Lung (tissue), 12 donors: Measurements from ENCODE around the gene HTT. TPM values are rescaled to one million over a fixed set of nuclear protein-coding genes. Genes with fewer than 3 reads are reported as not detected.

ENCODE experiments used
- ATAC-seq: fragments of 200-7000 bp; cut with Tn5 transposase; one replicate; pipeline ENCODE4 v1.9.1; 2020; ENCODE audit warnings: moderate number of reproducible peaks; ENCODE audit not compliant: insufficient read depth, low FRiP score
- DNase-seq, 3 donors: peaks; one replicate each; pipeline ENCODE4 v3.0.0-alpha.2; 2013 to 2017
- H3K27ac ChIP-seq, 2 donors: one replicate each; pipeline ENCODE4 v1.5.1; 2013; ENCODE audit warnings: mild to moderate bottlenecking in 2 of 2, moderate library complexity in 2 of 2, control low read depth in 1 of 2, inconsistent platforms in 1 of 2, low read depth in 1 of 2, low read length in 1 of 2
- H3K27me3 ChIP-seq, 3 donors: one replicate each; pipeline ENCODE4 v1.5.1; 2013; ENCODE audit warnings: low read length in 2 of 3; ENCODE audit not compliant: control insufficient read depth in 3 of 3, insufficient read depth in 3 of 3
- H3K36me3 ChIP-seq, 4 donors: one replicate each; pipeline ENCODE4 v1.5.1; 2013; ENCODE audit warnings: low read length in 4 of 4, mild to moderate bottlenecking in 1 of 4, moderate library complexity in 1 of 4; ENCODE audit not compliant: control insufficient read depth in 4 of 4, insufficient read depth in 4 of 4
- H3K4me1 ChIP-seq, 5 donors: one replicate each; pipeline ENCODE4 v1.5.1; 2013; ENCODE audit warnings: low read length in 5 of 5, mild to moderate bottlenecking in 2 of 5, moderate library complexity in 1 of 5; ENCODE audit not compliant: control insufficient read depth in 5 of 5, insufficient read depth in 5 of 5
- H3K4me3 ChIP-seq: one replicate; pipeline ENCODE4 v1.5.1; 2013; ENCODE audit warnings: mild to moderate bottlenecking, control low read depth, moderate library complexity
- H3K9ac ChIP-seq, 2 donors: one replicate each; pipeline ENCODE4 v1.5.1; 2013; ENCODE audit warnings: low read length in 2 of 2, control low read depth in 1 of 2; ENCODE audit not compliant: insufficient read depth in 1 of 2
- H3K9me3 ChIP-seq, 4 donors: one replicate each; pipeline ENCODE4 v1.5.1; 2013; ENCODE audit warnings: low read length in 3 of 4, mild to moderate bottlenecking in 1 of 4, moderate library complexity in 1 of 4; ENCODE audit not compliant: control insufficient read depth in 4 of 4, insufficient read depth in 3 of 4
- WGBS, 2 donors: extraction: QIAGEN DNeasy Blood & Tissue Kit; methylation state at CpG; one replicate each; pipeline ENCODE4 v1.1.7; 2013; 5-methylcytosine and 5-hydroxymethylcytosine counted together
- polyA plus RNA-seq, 2 donors: library from polyadenylated mRNA; stranded (reverse); fragments of 200-250 nt; gene quantifications; one replicate each; pipeline ENCODE4 v1.2.1, GENCODE V29; 2013
- total RNA-seq, 2 donors: library from RNA; depleted of rRNA in 1 of 2; stranded (reverse); fragments of >200 nt in 1 of 2; gene quantifications; one replicate each; pipeline ENCODE4 v1.2.1, GENCODE V29; 2014 to 2021
- TF ChIP-seq, protein P1 (sequence below): IDR thresholded peaks from 2 replicates; pipeline ENCODE4 v1.5.1; 2012; ENCODE audit warnings: mild to moderate bottlenecking; ENCODE audit errors: control extremely low read depth, extremely low read depth
- donor health status: control.
- donor health status: control.
- donor health status: Bipolar disorder and iron deficiency.
- donor health status: healthy.
- donor health status: DM: yes; HTN: yes; CAD: no.

Gene HTT
- total and polyA plus RNA-seq, 4 donors = 17.0 to 109 (median 48.4) TPM

- no peak for ATAC-seq
- H3K4me3 ChIP-seq = no peak overlapping the region
- no peaks in the 10 kb centered on the region for H3K27me3 ChIP-seq
- H3K36me3 ChIP-seq = no peaks in the 10 kb centered on the region
- TF ChIP-seq, protein P1, sequence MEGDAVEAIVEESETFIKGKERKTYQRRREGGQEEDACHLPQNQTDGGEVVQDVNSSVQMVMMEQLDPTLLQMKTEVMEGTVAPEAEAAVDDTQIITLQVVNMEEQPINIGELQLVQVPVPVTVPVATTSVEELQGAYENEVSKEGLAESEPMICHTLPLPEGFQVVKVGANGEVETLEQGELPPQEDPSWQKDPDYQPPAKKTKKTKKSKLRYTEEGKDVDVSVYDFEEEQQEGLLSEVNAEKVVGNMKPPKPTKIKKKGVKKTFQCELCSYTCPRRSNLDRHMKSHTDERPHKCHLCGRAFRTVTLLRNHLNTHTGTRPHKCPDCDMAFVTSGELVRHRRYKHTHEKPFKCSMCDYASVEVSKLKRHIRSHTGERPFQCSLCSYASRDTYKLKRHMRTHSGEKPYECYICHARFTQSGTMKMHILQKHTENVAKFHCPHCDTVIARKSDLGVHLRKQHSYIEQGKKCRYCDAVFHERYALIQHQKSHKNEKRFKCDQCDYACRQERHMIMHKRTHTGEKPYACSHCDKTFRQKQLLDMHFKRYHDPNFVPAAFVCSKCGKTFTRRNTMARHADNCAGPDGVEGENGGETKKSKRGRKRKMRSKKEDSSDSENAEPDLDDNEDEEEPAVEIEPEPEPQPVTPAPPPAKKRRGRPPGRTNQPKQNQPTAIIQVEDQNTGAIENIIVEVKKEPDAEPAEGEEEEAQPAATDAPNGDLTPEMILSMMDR = no peak
- H3K27ac ChIP-seq = no peak overlapping the region
- no peak for DNase-seq
- H3K9ac ChIP-seq = no peak overlapping the region
- H3K9me3 ChIP-seq = peaks cover 0 to under 1% (median 0%) of the 10 kb centered on the region in 4 donors
- no peaks in the 10 kb centered on the region for H3K4me1 ChIP-seq
- WGBS, 2 donors = 62 to 85% methylated on average over 6 of the region's 6 CpGs
Observed at GRCh38 chr4:3060946-3061345, 13.5 kb upstream of the HTT start.

GRCh38 chr4:3062471-3062870, 12.0 kb upstream of the HTT start:
- Histone ChIP-seq H3K36me3 (no peaks in the 10 kb centered on the region), H3K4me3 (no peak overlapping the region), H3K27ac (no peak overlapping the region), H3K9me3 (no peaks in the 10 kb centered on the region), H3K4me1 (no peaks in the 10 kb centered on the region), H3K27me3 (no peaks in the 10 kb centered on the region), H3K9ac (no peak overlapping the region)
- DNase-seq = peak in 1 of 3 donors; percentile 14
- 79 to 81% methylated on average over 12 of the region's 12 CpGs for WGBS, 2 donors
- ATAC-seq = no peak
- TF ChIP-seq, protein P1 = no peak

DNA sequence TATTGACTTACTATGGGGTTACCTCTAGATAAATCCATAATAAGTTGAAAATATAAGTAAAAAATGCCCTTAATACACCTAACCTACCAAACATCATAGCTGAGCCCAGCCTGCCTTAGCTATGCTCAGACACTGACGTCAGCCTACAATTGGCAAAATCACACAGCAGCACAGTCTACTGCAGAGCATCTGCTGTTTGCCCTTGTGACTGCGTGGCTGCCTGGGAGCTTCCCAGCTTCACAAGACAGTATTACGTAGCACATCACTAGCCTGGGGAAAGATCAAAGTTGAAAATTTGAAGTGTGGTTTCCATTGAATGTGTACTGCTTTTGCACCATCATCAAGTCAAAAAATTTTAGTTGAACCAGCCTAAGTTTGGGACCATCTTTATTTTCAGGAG, 8.9 kb upstream of the HTT start:
- Histone ChIP-seq H3K9me3 (no peaks in the 10 kb centered on the region), H3K9ac (no peak overlapping the region), H3K36me3 (no peaks in the 10 kb centered on the region), H3K4me1 (no peaks in the 10 kb centered on the region), H3K27ac (no peak overlapping the region), H3K4me3 (no peak overlapping the region), H3K27me3 (no peaks in the 10 kb centered on the region)
- ATAC-seq (no peak), DNase-seq (peak in 1 of 3 donors; percentile 14)
- WGBS, 2 donors = 84 to 90% methylated on average over 3 of the region's 3 CpGs
- TF ChIP-seq, protein P1 = no peak

DNA sequence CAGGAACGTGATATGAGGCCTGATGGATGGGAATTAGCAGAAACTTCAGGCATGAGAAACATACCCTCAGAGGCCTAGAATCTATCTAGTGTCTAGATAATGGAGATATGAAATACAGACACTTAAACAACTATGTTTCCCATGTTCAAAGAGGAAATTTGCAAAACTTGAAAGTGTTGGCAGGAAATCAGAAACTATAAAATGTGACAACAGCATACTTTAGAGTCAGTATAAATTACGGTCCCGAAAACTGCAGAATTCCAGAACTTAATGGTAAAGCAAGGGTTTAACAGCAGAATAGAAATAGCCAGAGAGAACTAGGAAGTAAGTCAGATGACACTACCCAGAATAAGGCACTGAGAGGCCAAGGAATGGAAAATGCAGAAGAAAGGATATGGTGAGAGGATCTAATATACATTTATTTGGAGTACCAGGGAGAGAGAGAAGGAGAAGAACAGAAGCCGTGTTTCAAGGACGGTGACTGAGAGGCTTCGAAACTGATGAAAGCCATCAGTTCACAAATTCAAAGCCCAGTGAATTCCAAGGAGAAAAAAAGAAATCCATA, 7.6 kb upstream of the HTT start:
- Histone ChIP-seq H3K27me3 (no peaks in the 10 kb centered on the region), H3K36me3 (no peaks in the 10 kb centered on the region), H3K4me1 (no peaks in the 10 kb centered on the region), H3K9ac (no peak overlapping the region), H3K9me3 (no peaks in the 10 kb centered on the region), H3K27ac (no peak overlapping the region), H3K4me3 (no peak overlapping the region)
- WGBS, 2 donors = 87 to 93% methylated on average over 6 of the region's 6 CpGs
- ATAC-seq = no peak
- no peak for DNase-seq
- TF ChIP-seq, protein P1 = no peak
